GM19193 (cell line): Measurements from ENCODE around the gene WDR74.

ENCODE experiments used
- POLR2A ChIP-seq: IDR thresholded peaks from 4 replicates; pipeline ENCODE4 v1.6.1; 2011; ENCODE audit not compliant: insufficient read depth, insufficient read length; ENCODE audit errors: extremely low read depth

The WDR74 gene

GRCh38 chr11:62788991-62789390 is 50.4 kb downstream of the WDR74 start:
- peak; percentile 24 for TF ChIP-seq POLR2A

GRCh38 chr11:62787005-62787759 is 52.2 kb downstream of the WDR74 start, which contains the start of gene TMEM179B:
TMEM179B (plus strand) TSS chr11:62787402; CDS start chr11:62787432, 30 bp downstream.
- TF ChIP-seq POLR2A: peak; percentile 99

DNA sequence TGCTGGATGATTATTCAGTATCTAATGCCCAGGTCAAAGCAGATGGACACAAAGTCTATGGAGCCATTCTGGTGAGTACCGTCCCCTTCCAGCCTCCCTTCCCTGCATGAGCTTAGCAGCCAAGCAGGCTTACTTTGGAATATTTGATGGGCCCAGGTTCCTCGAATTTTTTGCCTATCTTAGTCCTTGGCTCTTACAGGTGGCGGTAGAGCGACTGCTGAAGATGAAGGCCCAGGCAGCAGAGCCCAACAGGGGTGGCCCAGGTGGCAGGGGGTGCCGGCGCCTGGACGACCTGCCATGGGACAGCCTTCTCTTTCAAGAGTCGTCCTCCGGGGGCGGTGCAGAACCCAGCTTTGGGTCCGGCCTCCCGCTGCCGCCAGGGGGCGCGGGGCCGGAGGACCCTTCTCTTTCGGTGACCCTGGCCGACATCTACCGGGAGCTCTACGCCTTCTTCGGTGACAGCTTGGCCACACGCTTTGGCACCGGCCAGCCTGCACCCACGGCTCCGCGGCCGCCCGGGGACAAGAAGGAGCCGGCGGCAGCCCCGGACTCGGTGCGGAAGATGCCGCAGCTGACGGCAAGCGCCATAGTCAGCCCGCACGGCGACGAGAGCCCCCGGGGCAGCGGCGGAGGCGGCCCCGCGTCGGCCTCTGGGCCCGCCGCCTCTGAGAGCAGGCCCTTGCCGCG is 52.9 kb downstream of the WDR74 start:
- TF ChIP-seq POLR2A: no peak
